Stimulated activated CD4-positive, alpha-beta T cell treated with anti-CD3 and anti-CD28 coated beads, Interleukin-15, amount 100 ng/mL, for 1 hour (primary cell): ENCODE measurements around the gene MECP2.

Source experiments
- DNase-seq, 2 donors: peaks; one replicate each; pipeline ENCODE4 v3.0.0-alpha.2; 2020; ENCODE audit warnings: low read depth in 1 of 2, low spot score in 1 of 2

MECP2 gene

DNA sequence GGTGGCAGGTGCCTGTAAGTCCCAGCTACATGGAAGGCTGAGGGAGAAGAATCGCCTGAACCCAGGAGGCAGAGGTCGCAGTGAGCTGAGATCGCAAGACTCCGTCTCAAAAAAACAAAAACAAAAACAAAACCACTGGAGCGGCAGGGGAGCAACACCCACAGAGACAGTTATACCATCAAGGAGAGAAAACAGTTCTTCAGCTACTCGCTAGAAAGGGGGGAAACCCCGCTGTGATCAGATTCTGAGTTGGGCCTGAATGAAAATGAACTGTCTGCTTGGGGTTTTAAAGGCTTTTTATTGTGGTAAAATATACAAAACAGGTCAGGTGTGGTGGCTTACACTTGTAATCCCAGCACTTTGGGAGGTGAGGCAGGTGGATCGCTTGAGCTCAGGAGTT is 61.0 kb downstream of the MECP2 start:
- DNase-seq = no peak

DNA sequence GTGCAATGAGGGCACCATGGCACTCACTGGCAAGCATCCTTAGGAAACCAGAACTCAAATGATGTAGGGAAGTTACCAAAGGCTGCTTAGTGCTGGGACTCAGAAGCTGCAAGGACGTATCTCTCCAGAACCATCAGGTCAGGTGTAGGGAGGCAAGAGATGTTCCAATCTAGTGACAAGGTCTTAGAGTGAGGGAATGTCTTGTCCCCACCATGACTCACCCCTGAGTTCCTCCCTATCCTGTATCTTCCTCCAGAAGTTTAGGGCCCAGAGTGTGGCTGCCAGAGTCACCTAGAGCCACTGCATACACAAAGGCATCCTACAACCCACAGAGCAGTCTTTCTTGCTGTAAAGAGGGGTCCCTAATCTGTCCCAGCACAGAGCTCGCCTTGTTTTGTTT is 63.7 kb downstream of the MECP2 start:
- no peak for DNase-seq

DNA sequence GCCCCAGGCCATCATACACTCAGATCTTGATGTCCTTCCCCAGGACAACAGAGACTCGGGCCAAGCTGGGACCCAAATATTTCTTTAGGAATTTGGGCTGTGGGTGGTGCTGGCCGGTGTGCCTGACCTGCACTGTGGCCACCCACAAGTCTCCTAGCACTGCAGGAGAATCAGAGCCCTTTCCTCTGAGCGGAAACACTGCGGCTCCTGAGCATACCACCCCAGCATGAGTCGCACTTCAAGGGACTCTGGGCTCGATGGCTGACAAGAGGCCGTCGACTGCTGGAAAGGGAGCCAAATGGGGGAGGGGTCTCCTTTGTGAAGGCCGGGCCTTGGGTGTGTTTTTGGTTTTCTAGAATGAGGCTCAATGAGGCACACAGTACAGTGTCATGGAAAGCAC is 64.9 kb downstream of the MECP2 start:
- DNase-seq = no peak

DNA sequence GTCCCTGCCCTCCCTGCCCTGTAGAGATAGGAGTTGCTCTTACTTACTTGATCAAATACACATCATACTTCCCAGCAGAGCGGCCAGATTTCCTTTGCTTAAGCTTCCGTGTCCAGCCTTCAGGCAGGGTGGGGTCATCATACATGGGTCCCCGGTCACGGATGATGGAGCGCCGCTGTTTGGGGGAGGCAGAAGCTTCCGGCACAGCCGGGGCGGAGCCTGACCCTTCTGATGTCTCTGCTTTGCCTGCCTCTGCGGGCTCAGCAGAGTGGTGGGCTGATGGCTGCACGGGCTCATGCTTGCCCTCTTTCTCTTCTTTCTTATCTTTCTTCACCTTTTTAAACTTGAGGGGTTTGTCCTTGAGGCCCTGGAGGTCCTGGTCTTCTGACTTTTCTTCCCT is 65.4 kb downstream of the MECP2 start:
- DNase-seq = no peak

- DNase-seq = no peak
Measured at GRCh38 chrX:154030715-154031305, 66.7 kb downstream of the MECP2 start.

- DNase-seq = no peak
Measured at GRCh38 chrX:154030266-154030665, 67.3 kb downstream of the MECP2 start.

DNA sequence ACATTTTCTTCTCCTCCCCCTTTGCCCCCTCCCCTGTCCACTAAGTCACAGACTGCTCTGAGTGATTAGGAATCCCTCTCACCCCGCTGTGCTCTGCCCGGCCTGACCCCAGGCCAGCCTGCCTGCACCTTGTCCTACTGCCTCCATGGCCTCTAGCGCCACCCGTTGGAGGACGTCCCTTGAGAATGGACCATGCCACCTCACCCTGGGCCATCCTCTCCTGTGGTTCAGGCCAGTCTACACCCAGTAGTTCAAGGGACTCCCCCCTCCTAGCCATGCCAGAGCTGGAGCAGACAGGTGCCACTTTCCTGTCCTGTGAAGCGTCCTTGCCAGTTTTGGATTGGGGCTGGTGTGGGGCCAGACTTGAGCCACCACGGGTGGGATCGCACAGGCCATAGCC is 68.1 kb downstream of the MECP2 start:
- no peak for DNase-seq

- no peak for DNase-seq
Measured at GRCh38 chrX:154028502-154029184, 68.9 kb downstream of the MECP2 start.

DNA sequence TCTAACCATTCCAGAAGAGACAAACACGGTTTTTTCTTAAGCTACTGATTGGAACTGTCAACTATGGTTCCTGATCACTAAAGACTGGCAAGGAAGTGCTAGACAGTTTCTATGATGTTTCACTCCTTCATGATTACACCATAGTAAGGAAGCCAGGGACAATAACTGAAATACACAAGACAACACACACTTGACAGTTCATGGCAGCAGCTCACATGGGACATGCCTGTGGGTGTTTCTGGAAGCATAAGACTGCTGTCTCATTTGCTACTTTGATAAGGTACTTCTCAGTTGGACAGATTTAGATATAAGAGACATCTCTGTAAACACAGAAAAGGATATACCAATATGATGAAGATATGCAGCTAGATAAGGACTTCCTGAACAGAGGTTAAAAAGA is 69.5 kb downstream of the MECP2 start:
- DNase-seq = no peak

DNA sequence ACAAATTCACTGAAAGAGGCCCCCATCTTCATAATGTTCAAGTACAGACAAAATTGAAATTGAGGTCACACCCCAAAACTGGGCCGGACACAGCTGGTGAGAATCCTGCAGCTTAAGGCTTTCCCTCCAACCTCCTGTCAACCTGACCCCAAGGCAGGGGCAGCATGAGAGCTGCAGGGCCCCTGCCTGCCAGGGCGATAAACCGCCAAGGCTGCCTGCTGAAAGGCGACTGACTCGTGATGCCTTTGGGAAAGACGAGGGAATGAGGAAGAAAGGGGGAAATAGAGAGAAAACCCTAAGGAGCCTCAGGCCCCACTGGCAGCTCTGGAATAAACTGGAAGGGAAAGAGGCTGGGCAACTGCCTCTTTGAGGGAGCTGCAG is 70.5 kb downstream of the MECP2 start:
- no peak for DNase-seq

DNA sequence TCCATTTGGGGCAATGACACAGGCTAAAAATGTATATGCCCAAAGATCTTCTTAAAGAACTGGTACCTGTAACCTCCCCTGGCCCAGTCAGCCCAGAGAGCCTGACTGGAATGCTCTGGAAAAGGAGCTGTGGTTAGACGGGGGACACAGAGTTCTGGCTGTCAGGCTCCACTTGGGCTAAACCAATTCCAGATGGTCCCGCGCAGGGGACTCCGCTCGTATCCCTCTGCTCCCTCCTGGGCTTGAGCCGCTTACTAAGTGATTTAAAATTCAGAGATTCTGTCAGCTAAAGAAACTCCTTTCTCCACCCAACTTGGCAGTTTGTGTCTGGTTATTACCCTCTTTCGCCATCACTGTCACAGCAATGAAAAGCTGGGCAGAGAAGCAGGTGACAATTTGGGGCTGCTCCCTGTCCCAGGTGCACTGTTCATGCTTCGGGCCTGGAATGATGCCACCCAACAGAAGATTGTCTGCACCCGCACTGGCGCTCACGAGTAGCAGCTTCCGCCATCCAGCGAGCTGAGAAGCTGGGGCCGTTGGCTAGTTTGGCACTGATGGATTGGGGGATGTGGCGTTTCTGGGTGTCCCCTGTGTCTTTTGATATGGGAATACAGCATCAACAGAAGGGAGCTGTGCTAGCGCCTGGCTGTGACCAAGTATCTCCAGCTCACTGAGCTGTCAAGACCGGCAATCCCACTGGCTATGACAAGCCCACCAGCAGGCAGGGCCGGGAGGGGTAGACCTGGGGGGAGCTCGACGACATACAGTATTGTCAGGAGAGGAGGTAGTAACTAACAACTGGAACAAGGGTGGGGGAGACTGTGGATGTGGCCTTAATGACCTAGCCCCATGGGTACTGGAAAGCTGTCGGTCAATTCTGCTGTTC is 71.1 kb downstream of the MECP2 start:
- no peak for DNase-seq

- no peak for DNase-seq
Measured at GRCh38 chrX:154025230-154025629, 72.3 kb downstream of the MECP2 start.

GRCh38 chrX:154024271-154024670 is 73.2 kb downstream of the MECP2 start:
- DNase-seq = no peak

- DNase-seq = no peak
Measured at GRCh38 chrX:154023276-154024000, 74.1 kb downstream of the MECP2 start.

DNA sequence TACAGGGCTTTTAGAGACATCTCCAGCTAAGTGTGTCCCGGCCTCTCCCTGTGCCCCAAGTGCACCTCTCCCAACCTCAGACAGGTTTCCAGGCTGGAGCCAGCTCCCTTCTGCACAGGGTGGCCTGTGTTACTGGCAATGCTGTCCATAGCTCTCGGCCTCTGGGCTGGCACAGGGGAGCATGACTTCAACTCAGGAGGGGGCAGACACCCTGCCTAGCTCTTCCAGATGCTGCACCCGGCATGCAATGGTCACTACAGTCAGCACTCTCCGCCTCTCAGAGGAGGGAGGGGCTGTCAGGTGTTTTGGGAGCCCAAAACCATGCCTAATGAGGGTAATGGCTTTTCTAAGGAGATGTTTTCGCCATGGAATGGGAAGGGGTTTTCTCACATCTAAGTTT is 75.4 kb downstream of the MECP2 start:
- no peak for DNase-seq

GRCh38 chrX:154021131-154021611 is 76.3 kb downstream of the MECP2 start:
- DNase-seq = no peak

DNA sequence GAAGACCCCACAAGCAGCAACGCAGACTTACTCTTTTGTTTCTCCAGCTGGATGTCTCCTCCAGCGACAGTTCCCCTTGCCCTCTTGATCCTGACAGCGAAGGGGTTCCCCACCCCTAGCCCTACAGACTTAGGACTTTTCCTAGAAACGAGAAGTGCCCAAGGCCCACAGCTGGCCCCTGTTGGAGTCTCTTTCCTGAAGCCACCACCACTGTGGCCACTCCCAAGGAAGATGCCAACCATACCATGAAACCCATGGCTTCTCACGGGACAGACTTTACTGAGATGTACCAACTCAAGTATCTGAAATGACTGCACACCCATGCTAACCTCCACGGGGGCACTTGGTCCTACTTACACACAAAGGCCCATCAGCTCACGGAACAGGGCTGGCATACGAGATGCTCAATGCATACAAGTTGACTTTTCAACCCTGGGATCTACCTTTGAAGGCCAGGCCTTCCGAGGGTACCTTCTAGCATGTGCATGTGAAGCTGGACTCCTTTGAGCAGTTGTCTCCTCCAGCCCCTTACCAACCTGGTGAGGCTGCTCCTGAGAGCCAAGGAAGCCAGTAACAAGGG is 76.9 kb downstream of the MECP2 start:
- no peak for DNase-seq

- peak; percentile 23 to 51 for DNase-seq
Measured at GRCh38 chrX:154019633-154020528, 77.6 kb downstream of the MECP2 start, which contains the start of gene IRAK1. Gene IRAK1 (minus strand): TSS chrX:154019902. CDS start chrX:154019812, 90 bp downstream.

DNA sequence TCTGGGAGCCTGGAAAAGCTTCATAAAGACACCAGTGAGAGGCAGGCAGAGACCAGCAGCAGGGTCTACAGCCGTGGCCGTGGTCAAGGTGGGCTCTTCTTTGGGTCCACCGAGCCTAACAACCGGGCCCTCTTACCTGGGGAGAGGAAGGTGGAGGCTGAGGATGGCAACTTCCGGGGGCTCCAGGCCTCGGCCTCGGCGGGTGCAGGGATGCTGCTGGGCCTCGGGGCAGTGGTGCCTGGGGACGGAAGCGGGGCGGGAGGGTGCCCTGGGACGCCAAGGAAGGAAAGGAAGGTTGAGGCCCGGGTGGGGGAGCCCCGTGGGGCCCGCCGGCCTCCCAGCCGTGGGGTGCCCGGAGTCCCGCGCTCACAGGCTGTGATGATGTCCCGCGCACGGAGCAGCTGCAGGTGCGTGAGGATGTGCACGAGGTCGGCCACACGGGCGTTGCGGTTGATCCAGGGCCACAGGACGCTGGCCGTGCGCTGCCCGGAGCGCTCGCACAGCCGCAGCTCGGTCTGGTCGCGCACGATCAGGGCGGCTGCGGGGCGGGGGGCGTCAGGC is 78.4 kb downstream of the MECP2 start:
- DNase-seq = no peak
